ENCODE data around the gene TBC1D8. TPM values are rescaled to one million over a fixed set of nuclear protein-coding genes. Genes with fewer than 3 reads are reported as not detected.

TBC1D8 gene
- total RNA-seq, 3 donors from 2014 or later (not counting 1 experiment from before 2014, with no cell fraction given) = 2.2 to 8.7 (median 5.1) TPM

DNA sequence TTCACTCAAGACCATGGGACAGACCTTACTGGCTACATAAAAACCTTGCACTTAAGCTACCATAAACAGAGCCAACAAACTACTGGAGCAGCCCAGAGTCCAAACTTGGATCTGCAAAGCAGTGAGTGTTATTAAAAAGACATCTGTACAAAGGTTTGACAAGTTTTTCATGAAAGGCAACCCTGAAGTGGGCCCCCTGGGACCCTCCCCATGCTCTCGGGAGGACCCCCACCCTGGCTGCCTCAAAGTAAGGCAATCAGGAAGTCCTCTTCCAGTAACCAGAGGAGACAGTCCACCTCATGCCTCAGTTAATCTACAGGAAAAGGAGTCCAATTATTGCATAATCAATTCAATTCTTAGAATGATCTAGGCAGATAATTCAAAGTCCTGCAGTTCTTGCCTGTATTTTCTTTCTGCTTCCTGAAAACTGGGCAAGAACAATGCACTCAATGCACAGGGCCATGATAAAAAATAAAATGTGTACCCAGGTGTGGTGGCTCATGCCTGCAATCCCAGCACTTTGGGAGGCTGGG is 69.7 kb downstream of the TBC1D8 start:
- no peaks in the 10 kb centered on the region for H3K9me3 Mint-ChIP-seq
- no peaks in the 10 kb centered on the region for H3K27me3 ChIP-seq (ENCODE audit: control insufficient read depth, insufficient read depth, low read length)
- H3K4me3 ChIP-seq (ENCODE audit: low read length) = no peak overlapping the region
- no peaks in the 10 kb centered on the region for H3K36me3 ChIP-seq (ENCODE audit: control insufficient read depth, insufficient read depth, low read length)
- DNase-seq (no peak), ATAC-seq (no peak)
- H3K27me3 Mint-ChIP-seq (ENCODE audit: low read depth in 2 of 2) = peaks cover 5 to 41% of the 10 kb centered on the region in 2 donors
- H3K36me3 Mint-ChIP-seq = no peaks in the 10 kb centered on the region
- H3K27ac Mint-ChIP-seq = no peak overlapping the region
- TF ChIP-seq, protein P1, sequence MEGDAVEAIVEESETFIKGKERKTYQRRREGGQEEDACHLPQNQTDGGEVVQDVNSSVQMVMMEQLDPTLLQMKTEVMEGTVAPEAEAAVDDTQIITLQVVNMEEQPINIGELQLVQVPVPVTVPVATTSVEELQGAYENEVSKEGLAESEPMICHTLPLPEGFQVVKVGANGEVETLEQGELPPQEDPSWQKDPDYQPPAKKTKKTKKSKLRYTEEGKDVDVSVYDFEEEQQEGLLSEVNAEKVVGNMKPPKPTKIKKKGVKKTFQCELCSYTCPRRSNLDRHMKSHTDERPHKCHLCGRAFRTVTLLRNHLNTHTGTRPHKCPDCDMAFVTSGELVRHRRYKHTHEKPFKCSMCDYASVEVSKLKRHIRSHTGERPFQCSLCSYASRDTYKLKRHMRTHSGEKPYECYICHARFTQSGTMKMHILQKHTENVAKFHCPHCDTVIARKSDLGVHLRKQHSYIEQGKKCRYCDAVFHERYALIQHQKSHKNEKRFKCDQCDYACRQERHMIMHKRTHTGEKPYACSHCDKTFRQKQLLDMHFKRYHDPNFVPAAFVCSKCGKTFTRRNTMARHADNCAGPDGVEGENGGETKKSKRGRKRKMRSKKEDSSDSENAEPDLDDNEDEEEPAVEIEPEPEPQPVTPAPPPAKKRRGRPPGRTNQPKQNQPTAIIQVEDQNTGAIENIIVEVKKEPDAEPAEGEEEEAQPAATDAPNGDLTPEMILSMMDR (IDR thresholded peaks at IDR 0.05) = no peak
- H3K9me3 ChIP-seq (ENCODE audit: control insufficient read depth, insufficient read depth, low read length) = no peaks in the 10 kb centered on the region
- no peaks in the 10 kb centered on the region for H3K4me1 ChIP-seq (ENCODE audit: control insufficient read depth, insufficient read depth, low read length)
- WGBS (ENCODE audit: insufficient coverage) = 63% methylated on average over 1 of the region's 1 CpG
- no peak overlapping the region for H3K27ac ChIP-seq (ENCODE audit: low read length)
- no peak overlapping the region for H3K4me3 Mint-ChIP-seq
- no peaks in the 10 kb centered on the region for H3K4me1 Mint-ChIP-seq
- intact Hi-C loops (cut with micrococcal nuclease) = no loop called here

DNA sequence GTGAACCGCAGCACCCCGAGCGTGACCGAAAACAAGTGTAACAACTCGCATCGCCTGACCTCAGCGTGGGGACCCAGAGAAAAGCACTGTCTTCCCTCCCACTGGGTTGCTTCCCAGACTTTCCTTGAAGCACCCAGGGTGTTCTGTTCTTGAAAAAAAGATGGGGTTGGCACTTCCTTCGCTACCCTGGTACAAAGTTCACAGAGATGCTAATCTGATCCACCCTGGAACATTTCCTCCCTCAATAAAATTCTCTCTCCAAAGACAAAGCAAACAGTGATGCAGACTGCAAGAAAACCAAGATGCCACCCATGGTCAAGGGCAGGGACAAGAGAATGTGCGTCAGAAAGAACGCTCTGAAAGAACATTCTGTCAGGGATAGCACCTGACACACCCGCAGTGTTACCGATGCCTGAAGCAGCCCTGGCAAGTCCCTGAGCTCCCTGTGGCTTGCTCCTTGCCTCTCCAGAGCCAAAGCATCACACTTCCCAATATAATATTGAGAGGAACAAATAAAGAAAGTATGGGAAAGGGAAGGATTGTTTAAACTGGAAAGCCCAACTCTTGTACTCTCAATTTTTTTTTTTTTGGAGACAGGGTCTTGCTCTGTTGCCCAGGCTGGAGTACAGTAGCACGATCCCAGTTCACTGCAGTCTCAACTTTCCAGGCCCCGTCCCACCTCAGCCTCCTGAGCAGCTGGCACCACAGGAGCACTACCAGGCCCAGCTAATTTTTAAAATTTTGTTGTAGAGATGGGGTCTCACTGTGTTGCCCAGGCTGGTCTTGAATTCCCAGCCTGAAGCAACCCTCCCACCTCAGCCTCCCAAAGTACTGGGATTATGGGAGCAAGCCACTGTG is 70.7 kb downstream of the TBC1D8 start:
- Mint-ChIP-seq H3K27me3 (ENCODE audit: low read depth in 2 of 2) (peaks cover 5 to 49% of the 10 kb centered on the region in 2 donors), H3K4me3 (no peak overlapping the region), H3K27ac (no peak overlapping the region), H3K9me3 (no peaks in the 10 kb centered on the region), H3K4me1 (no peaks in the 10 kb centered on the region), H3K36me3 (no peaks in the 10 kb centered on the region)
- Histone ChIP-seq H3K9me3 (ENCODE audit: control insufficient read depth, insufficient read depth, low read length) (no peaks in the 10 kb centered on the region), H3K4me3 (ENCODE audit: low read length) (no peak overlapping the region), H3K27ac (ENCODE audit: low read length) (no peak overlapping the region), H3K27me3 (ENCODE audit: control insufficient read depth, insufficient read depth, low read length) (no peaks in the 10 kb centered on the region), H3K4me1 (ENCODE audit: control insufficient read depth, insufficient read depth, low read length) (no peaks in the 10 kb centered on the region), H3K36me3 (ENCODE audit: control insufficient read depth, insufficient read depth, low read length) (no peaks in the 10 kb centered on the region)
- 90% methylated on average over 14 of the region's 14 CpGs for WGBS (ENCODE audit: insufficient coverage)
- no peak for DNase-seq
- TF ChIP-seq, protein P1 (IDR thresholded peaks at IDR 0.05) = no peak
- no peak for ATAC-seq
- intact Hi-C loops (cut with micrococcal nuclease) = no loop called here

DNA sequence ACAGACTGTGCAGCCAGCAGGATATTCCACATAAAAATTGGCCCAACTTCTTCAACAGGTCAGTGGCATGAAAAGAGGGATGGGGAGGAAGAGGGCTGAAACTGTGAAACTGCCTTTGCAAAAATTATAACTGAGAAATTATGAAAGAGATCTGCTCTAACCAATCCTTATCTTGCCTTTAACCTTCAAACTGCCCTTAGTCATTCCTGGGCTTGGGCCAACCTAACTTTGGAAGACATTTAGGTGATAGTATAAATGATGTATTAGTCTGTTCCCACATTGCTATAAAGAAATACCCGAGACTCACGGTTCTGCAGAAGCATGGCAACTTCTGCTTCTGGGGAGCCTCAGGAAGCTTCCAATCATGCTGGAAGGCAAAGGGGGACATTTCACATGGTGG is 74.6 kb downstream of the TBC1D8 start:
- Histone ChIP-seq H3K9me3 (ENCODE audit: control insufficient read depth, insufficient read depth, low read length) (no peaks in the 10 kb centered on the region), H3K27ac (ENCODE audit: low read length) (no peak overlapping the region), H3K4me3 (ENCODE audit: low read length) (no peak overlapping the region), H3K36me3 (ENCODE audit: control insufficient read depth, insufficient read depth, low read length) (no peaks in the 10 kb centered on the region), H3K4me1 (ENCODE audit: control insufficient read depth, insufficient read depth, low read length) (no peaks in the 10 kb centered on the region), H3K27me3 (ENCODE audit: control insufficient read depth, insufficient read depth, low read length) (no peaks in the 10 kb centered on the region)
- Mint-ChIP-seq H3K36me3 (no peaks in the 10 kb centered on the region), H3K27me3 (ENCODE audit: low read depth in 2 of 2) (peaks cover 5 to 42% of the 10 kb centered on the region in 2 donors), H3K4me3 (no peak overlapping the region), H3K9me3 (no peaks in the 10 kb centered on the region), H3K4me1 (no peaks in the 10 kb centered on the region), H3K27ac (no peak overlapping the region)
- TF ChIP-seq, protein P1 (IDR thresholded peaks at IDR 0.05) = no peak
- DNase-seq = no peak
- intact Hi-C loops (cut with micrococcal nuclease) = no loop called here
- no peak for ATAC-seq
- WGBS (ENCODE audit: insufficient coverage) = 96% methylated on average over 2 of the region's 2 CpGs
